Endothelial cell of umbilical vein (primary cell): Measurements from ENCODE around the gene TEX19. TPM values are rescaled to one million over a fixed set of nuclear protein-coding genes. Genes with fewer than 3 reads are reported as not detected.

Source experiments
- BruUV-seq: library from RNA; stranded (reverse); fragments of 400-500 nt; replicated peaks from 2 replicates; lab custom pipeline; 2021; lab: Mats Ljungman, UMichigan
- CTCF ChIA-PET: fragments of 300-600, 350-600 bp; sonication (Branson Sonifier 250); formaldehyde crosslinking; loops from one replicate; lab custom pipeline; 2021; ENCODE audit warnings: antibody characterized with exemption, inconsistent platforms; lab: Charles Lee
- POLR2A ChIA-PET: fragments of 300-600, 350-600 bp; sonication (Branson Sonifier 250); formaldehyde crosslinking; loops from one replicate; lab custom pipeline; 2021; ENCODE audit warnings: antibody characterized with exemption, inconsistent platforms; lab: Charles Lee
- DNase-seq: peaks from one replicate; pipeline ENCODE4 v3.0.0-alpha.2; 2011; ENCODE audit warnings: low read depth, low spot score
- FAIRE-seq: peaks from 2 replicates; lab custom pipeline; 2011; peaks lifted over from hg19 to GRCh38; lab: Jason Lieb, UNC
- H2AFZ ChIP-seq: 2 replicates; pipeline ENCODE4 v1.6.0; 2012; ENCODE audit warnings: low read depth, low read length, control low read depth, inconsistent platforms
- H3K27ac ChIP-seq: 2 replicates; pipeline ENCODE4 v1.5.1; 2011; ENCODE audit warnings: low read depth, mild to moderate bottlenecking, control low read depth, low read length, moderate library complexity; ENCODE audit not compliant: insufficient read depth
- H3K27me3 ChIP-seq, 2 experiments: 2 replicates each; pipeline versions ENCODE4 v1.6.0 to v1.6.1; 2011; ENCODE audit warnings: low read length in 2 of 2, mixed read lengths in 1 of 2; ENCODE audit not compliant: control insufficient read depth in 2 of 2, insufficient read depth in 2 of 2
- H3K36me3 ChIP-seq, 2 experiments: 2 replicates in 1 of 2; 3 replicates in 1 of 2; pipeline ENCODE4 v1.5.1; 2011; ENCODE audit warnings: low read length in 2 of 2, mild to moderate bottlenecking in 1 of 2, moderate library complexity in 1 of 2; ENCODE audit not compliant: control insufficient read depth in 2 of 2, insufficient read depth in 2 of 2; ENCODE audit errors: extremely low read depth in 1 of 2
- H3K4me1 ChIP-seq: 3 replicates; pipeline ENCODE4 v1.5.1; 2011; ENCODE audit warnings: mild to moderate bottlenecking, low read length; ENCODE audit not compliant: control insufficient read depth, insufficient read depth; ENCODE audit errors: extremely low read depth
- H3K4me2 ChIP-seq: 2 replicates; pipeline ENCODE4 v1.6.1; 2011; ENCODE audit warnings: low read length, control low read depth, mixed read lengths; ENCODE audit not compliant: insufficient read depth
- H3K4me3 ChIP-seq, 3 experiments: fragments of 200-600 bp in 1 of 3; sonication (generic), shearing (Covaris generic) in 1 of 3; replicated peaks in 1 of 3; 2 replicates each; pipeline ENCODE4 v1.5.1; 2011 to 2016; ENCODE audit warnings: control low read depth in 3 of 3, low read length in 3 of 3, mild to moderate bottlenecking in 2 of 3, inconsistent platforms in 1 of 3, low read depth in 1 of 3, moderate library complexity in 1 of 3; ENCODE audit not compliant: insufficient read depth in 1 of 3
- H3K79me2 ChIP-seq: 2 replicates; pipeline ENCODE4 v1.6.0; 2012; ENCODE audit warnings: low read length, inconsistent platforms; ENCODE audit not compliant: control insufficient read depth, insufficient read depth
- H3K9ac ChIP-seq: replicated peaks from 2 replicates; pipeline ENCODE3; 2011; ENCODE audit warnings: low read length, control low read depth; ENCODE audit not compliant: insufficient read depth; ENCODE audit errors: extremely low read depth
- H3K9me1 ChIP-seq: replicated peaks from 3 replicates; pipeline ENCODE4 v1.6.0; 2011; ENCODE audit warnings: mild to moderate bottlenecking, low read length; ENCODE audit not compliant: control insufficient read depth, insufficient read depth; ENCODE audit errors: extremely low read depth
- H3K9me3 ChIP-seq: replicated peaks from 2 replicates; pipeline ENCODE4 v1.5.1; 2012; ENCODE audit warnings: low read length, inconsistent platforms; ENCODE audit not compliant: control insufficient read depth, insufficient read depth
- H4K20me1 ChIP-seq: replicated peaks from 2 replicates; pipeline ENCODE3; 2011; ENCODE audit warnings: mild to moderate bottlenecking, low read length; ENCODE audit not compliant: control insufficient read depth, insufficient read depth; ENCODE audit errors: extremely low read depth
- CTCF ChIP-seq, 2 donors: IDR thresholded peaks; 1 replicate in 1 of 2; 2 replicates in 1 of 2; pipeline ENCODE4 v1.5.1; 2011; ENCODE audit warnings: low read length in 2 of 2, mild to moderate bottlenecking in 2 of 2, moderate library complexity in 2 of 2, control low read depth in 1 of 2, inconsistent platforms in 1 of 2, low read depth in 1 of 2; ENCODE audit not compliant: insufficient read depth in 1 of 2; ENCODE audit errors: extremely low read depth in 1 of 2
- EZH2 ChIP-seq: IDR thresholded peaks from 2 replicates; pipeline ENCODE4 v1.6.1; 2012; ENCODE audit warnings: borderline replicate concordance, low read depth, mild to moderate bottlenecking, moderate library complexity, low read length, inconsistent platforms; ENCODE audit not compliant: severe bottlenecking
- FOS ChIP-seq: IDR thresholded peaks from 2 replicates; pipeline ENCODE4 v1.6.1; 2011; ENCODE audit warnings: mild to moderate bottlenecking, low read length, moderate library complexity, borderline replicate concordance; ENCODE audit not compliant: insufficient read depth
- GATA2 ChIP-seq: IDR thresholded peaks from 2 replicates; pipeline ENCODE4 v1.7.0; 2011; ENCODE audit warnings: low read depth, mild to moderate bottlenecking, moderate library complexity, mixed read lengths, low read length; ENCODE audit not compliant: insufficient read length, insufficient read depth
- JUN ChIP-seq: IDR thresholded peaks from 2 replicates; pipeline ENCODE4 v1.6.1; 2011; ENCODE audit warnings: borderline replicate concordance, low read depth; ENCODE audit not compliant: insufficient read length, insufficient read depth
- MYC ChIP-seq: IDR thresholded peaks from one replicate; pipeline ENCODE4 v1.6.1; 2011; ENCODE audit warnings: mild to moderate bottlenecking, low read depth, low read length
- POLR2A ChIP-seq: IDR thresholded peaks from 2 replicates; pipeline ENCODE4 v1.6.1; 2012; ENCODE audit warnings: low read depth, mild to moderate bottlenecking, control low read depth, low read length
- POLR2AphosphoS5 ChIP-seq: IDR thresholded peaks from 2 replicates; pipeline ENCODE4 v1.6.1; 2012; ENCODE audit warnings: low read depth, mild to moderate bottlenecking, control low read depth, low read length, moderate library complexity; ENCODE audit not compliant: insufficient read depth
- dilution Hi-C: fragments of 300-500 bp; cut with MboI; formaldehyde crosslinking; loops from one replicate; pipeline ENCODE4 v1.15.0; 2019; ENCODE audit warnings: low sequenced_read_pairs; ENCODE audit not compliant: extremely low pct_ligation_motif_present
- intact Hi-C: fragments of 100-400 bp; cut with micrococcal nuclease; formaldehyde crosslinking; loops from one replicate; pipeline ENCODE4 v1.10.0; 2022
- polyA plus RNA-seq, 4 experiments: library from polyadenylated mRNA; depleted of rRNA in 3 of 4; stranded (reverse) in 3 of 4; unstranded in 1 of 4; fragments of >200 nt; gene quantifications; 2 replicates each; pipeline versions ENCODE4 v1.2.1 to v1.2.3, GENCODE V29; 2011 to 2012; ENCODE audit warnings: missing spikeins in 1 of 4
- total RNA-seq: library from RNA; stranded (reverse); gene quantifications from 2 replicates; pipeline ENCODE4 v1.2.3, GENCODE V29; 2021
- TF ChIP-seq, protein P1 (sequence below): IDR thresholded peaks from 2 replicates; pipeline ENCODE4 v1.6.1; 2011; ENCODE audit not compliant: insufficient read depth, insufficient read length

The TEX19 gene
- total and polyA plus RNA-seq, 2 donors (not counting 3 experiments of a cell fraction or from before 2014, with no cell fraction given), result 0.06 TPM; not detected in 1

- no peak for TF ChIP-seq CTCF (IDR thresholded peaks at IDR 0.05; ENCODE audit: extremely low read depth in 1 of 2, insufficient read depth in 1 of 2, low read depth in 1 of 2, low read length in 2 of 2)
- TF ChIP-seq GATA2, result no peak
- no peak for TF ChIP-seq MYC
- no peak for TF ChIP-seq POLR2A
- no peak for TF ChIP-seq FOS
- TF ChIP-seq, protein P1, sequence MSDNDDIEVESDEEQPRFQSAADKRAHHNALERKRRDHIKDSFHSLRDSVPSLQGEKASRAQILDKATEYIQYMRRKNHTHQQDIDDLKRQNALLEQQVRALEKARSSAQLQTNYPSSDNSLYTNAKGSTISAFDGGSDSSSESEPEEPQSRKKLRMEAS, result no peak
- no peak for TF ChIP-seq JUN
- TF ChIP-seq EZH2, result no peak
- TF ChIP-seq POLR2AphosphoS5, result no peak
- peak overlapping the region; percentile 11 for H2AFZ ChIP-seq
- H3K27ac ChIP-seq, result no peak overlapping the region
- no peak for DNase-seq
- H3K36me3 ChIP-seq, result no peaks in the 10 kb centered on the region
- no peaks in the 10 kb centered on the region for H3K4me1 ChIP-seq
- FAIRE-seq, result no peak
- H3K4me2 ChIP-seq, result no peak overlapping the region
- dilution Hi-C loops, result no loop called here
- no peaks in the 10 kb centered on the region for H3K9me1 ChIP-seq
- no peaks in the 10 kb centered on the region for H3K9me3 ChIP-seq
- no peaks in the 10 kb centered on the region for H4K20me1 ChIP-seq
- BruUV-seq, result no TSS peak
- POLR2A ChIA-PET, result no interaction called here
- CTCF ChIA-PET, result interaction anchor here (1.6 to 2.4 kb wide), 2 partner anchors 10 to 17 kb away, joined by 3 to 6 read pairs; no protein-coding TSS in a partner anchor
- H3K27me3 ChIP-seq, result no peaks in the 10 kb centered on the region
- no peak overlapping the region for H3K9ac ChIP-seq
- H3K4me3 ChIP-seq, result no peak overlapping the region
- intact Hi-C loops, result no loop called here
- H3K79me2 ChIP-seq, result no peaks in the 10 kb centered on the region
Measured at GRCh38 chr17:82349287-82349701, 9.8 kb upstream of the TEX19 start.
